Thyroid gland (tissue), 4 donors: ENCODE results near the gene ADIPOR1. TPM values are rescaled to one million over a fixed set of nuclear protein-coding genes. Genes with fewer than 3 reads are reported as not detected.

Experiments
- DNase-seq, 2 donors: peaks; one replicate each; pipeline ENCODE4 v3.0.0-alpha.2; 2019
- H3K27ac ChIP-seq, 3 donors: fragments of 200-600 bp; sonication (generic); 1 replicate in 2 of 3; 2 replicates in 1 of 3; pipeline ENCODE4 v1.5.1; 2016 to 2019; ENCODE audit warnings: mild to moderate bottlenecking in 1 of 3, moderate library complexity in 1 of 3
- H3K27me3 ChIP-seq: fragments of 200-600 bp; sonication (generic); one replicate; pipeline ENCODE4 v1.5.1; 2019
- H3K36me3 ChIP-seq, 2 donors: fragments of 200-600 bp; sonication (generic); one replicate each; pipeline ENCODE4 v1.5.1; 2016 to 2019
- H3K4me1 ChIP-seq, 2 donors: fragments of 200-600 bp; sonication (generic); one replicate each; pipeline ENCODE4 v1.5.1; 2017 to 2019
- H3K4me3 ChIP-seq, 3 donors: fragments of 200-600 bp; sonication (generic); replicated peaks in 1 of 3; 1 replicate in 2 of 3; 2 replicates in 1 of 3; pipeline ENCODE4 v1.5.1; 2016; ENCODE audit warnings: mild to moderate bottlenecking in 1 of 3
- H3K9me3 ChIP-seq: fragments of 200-600 bp; sonication (generic); one replicate; pipeline ENCODE4 v1.5.1; 2017
- CTCF ChIP-seq, 6 experiments: fragments of 200-600 bp in 3 of 6; fragments of 450-650 bp in 3 of 6; sonication (generic) in 3 of 6; IDR thresholded peaks; one replicate each; pipeline ENCODE4 v1.5.1; 2016 to 2019; ENCODE audit warnings: antibody characterized with exemption in 6 of 6, mild to moderate bottlenecking in 2 of 6, inconsistent platforms in 1 of 6, moderate library complexity in 1 of 6
- POLR2A ChIP-seq, 2 donors: fragments of 450-650 bp; IDR thresholded peaks; one replicate each; pipeline ENCODE4 v1.6.1; 2017; ENCODE audit warnings: antibody characterized with exemption in 2 of 2, mild to moderate bottlenecking in 2 of 2, moderate library complexity in 1 of 2
- WGBS, 2 donors: methylation state at CpG; one replicate each; pipeline ENCODE4 v1.1.5; 2017; 5-methylcytosine and 5-hydroxymethylcytosine counted together
- intact Hi-C: fragments of 100-400 bp; cut with DNase I; formaldehyde crosslinking; loops from one replicate; pipeline ENCODE4 v1.15.1; 2023
- total RNA-seq, 4 donors: library from RNA; depleted of rRNA; stranded (reverse); fragments of >200 nt; gene quantifications; one replicate each; pipeline ENCODE4 v1.2.3, GENCODE V29; 2016

Gene ADIPOR1
- total RNA-seq, 4 donors from 2014 or later = 76.3 to 108 (median 81.2) TPM

GRCh38 chr1:202953392-202953791 lies 4.7 kb downstream of the ADIPOR1 start:
- TF ChIP-seq POLR2A (IDR thresholded peaks at IDR 0.05) (no peak), CTCF (IDR thresholded peaks at IDR 0.05) (no peak)
- H3K27me3 ChIP-seq = no peaks in the 10 kb centered on the region
- H3K36me3 ChIP-seq = peaks cover 9 to 11% of the 10 kb centered on the region in 2 donors
- no peak overlapping the region for H3K27ac ChIP-seq
- H3K4me1 ChIP-seq = peaks cover 7 to 17% of the 10 kb centered on the region in 2 donors
- intact Hi-C loops = loop anchor here (10.0 kb wide), 1 partner anchor 69 kb away; the partner anchor contains the start of gene RABIF
- DNase-seq = no peak
- no peak overlapping the region for H3K4me3 ChIP-seq
- no peaks in the 10 kb centered on the region for H3K9me3 ChIP-seq

GRCh38 chr1:202952818-202953217 lies 5.3 kb downstream of the ADIPOR1 start:
- TF ChIP-seq CTCF (IDR thresholded peaks at IDR 0.05) (no peak), POLR2A (IDR thresholded peaks at IDR 0.05) (no peak)
- no peaks in the 10 kb centered on the region for H3K9me3 ChIP-seq
- no peak overlapping the region for H3K27ac ChIP-seq
- peaks cover 7 to 17% of the 10 kb centered on the region in 2 donors for H3K4me1 ChIP-seq
- no peak for DNase-seq
- WGBS, 2 donors = 64 to 72% methylated on average over 4 of the region's 4 CpGs
- H3K27me3 ChIP-seq = no peaks in the 10 kb centered on the region
- peaks cover 9 to 11% of the 10 kb centered on the region in 2 donors for H3K36me3 ChIP-seq
- intact Hi-C loops = loop anchor here (10.0 kb wide), 1 partner anchor 68 kb away; the partner anchor contains the start of gene RABIF
- no peak overlapping the region for H3K4me3 ChIP-seq

- peaks cover 5 to 15% of the 10 kb centered on the region in 2 donors for H3K4me1 ChIP-seq
- 100% methylated on average over 1 of the region's 1 CpG for WGBS, 2 donors
- H3K27me3 ChIP-seq = no peaks in the 10 kb centered on the region
- no peak for TF ChIP-seq CTCF (IDR thresholded peaks at IDR 0.05)
- TF ChIP-seq POLR2A (IDR thresholded peaks at IDR 0.05) = no peak
- no peak overlapping the region for H3K4me3 ChIP-seq
- H3K27ac ChIP-seq = no peak overlapping the region
- H3K9me3 ChIP-seq = no peaks in the 10 kb centered on the region
- intact Hi-C loops = loop anchor here (10.0 kb wide), 1 partner anchor 67 kb away; the partner anchor contains the start of gene RABIF
- DNase-seq = no peak
- H3K36me3 ChIP-seq = peaks cover 11% of the 10 kb centered on the region in 2 donors
Observed at GRCh38 chr1:202952099-202952498, 6.0 kb downstream of the ADIPOR1 start.

GRCh38 chr1:202951437-202951836 lies 6.7 kb downstream of the ADIPOR1 start:
- no peak for DNase-seq
- intact Hi-C loops = loop anchor here (10.0 kb wide), 1 partner anchor 67 kb away; the partner anchor contains the start of gene RABIF
- Histone ChIP-seq H3K27me3 (no peaks in the 10 kb centered on the region), H3K4me3 (no peak overlapping the region), H3K4me1 (peaks cover 0 to 8% of the 10 kb centered on the region in 2 donors), H3K36me3 (peaks cover 11 to 13% of the 10 kb centered on the region in 2 donors), H3K27ac (no peak overlapping the region), H3K9me3 (no peaks in the 10 kb centered on the region)
- TF ChIP-seq CTCF (IDR thresholded peaks at IDR 0.05) = no peak
- TF ChIP-seq POLR2A (IDR thresholded peaks at IDR 0.05) = no peak
- 81 to 83% methylated on average over 2 of the region's 2 CpGs for WGBS, 2 donors

- TF ChIP-seq CTCF (IDR thresholded peaks at IDR 0.05) (no peak), POLR2A (IDR thresholded peaks at IDR 0.05) (no peak)
- H3K27ac ChIP-seq = no peak overlapping the region
- H3K27me3 ChIP-seq = no peaks in the 10 kb centered on the region
- WGBS, 2 donors = 95 to 98% methylated on average over 2 of the region's 2 CpGs
- no peaks in the 10 kb centered on the region for H3K9me3 ChIP-seq
- intact Hi-C loops = no loop called here
- no peak overlapping the region for H3K4me3 ChIP-seq
- no peaks in the 10 kb centered on the region for H3K4me1 ChIP-seq
- DNase-seq = no peak
- H3K36me3 ChIP-seq = peaks cover 53 to 70% of the 10 kb centered on the region in 2 donors
Observed at GRCh38 chr1:202945483-202945882, 12.6 kb downstream of the ADIPOR1 start.
